ENCODE data around the gene SPATS2L.

DNA sequence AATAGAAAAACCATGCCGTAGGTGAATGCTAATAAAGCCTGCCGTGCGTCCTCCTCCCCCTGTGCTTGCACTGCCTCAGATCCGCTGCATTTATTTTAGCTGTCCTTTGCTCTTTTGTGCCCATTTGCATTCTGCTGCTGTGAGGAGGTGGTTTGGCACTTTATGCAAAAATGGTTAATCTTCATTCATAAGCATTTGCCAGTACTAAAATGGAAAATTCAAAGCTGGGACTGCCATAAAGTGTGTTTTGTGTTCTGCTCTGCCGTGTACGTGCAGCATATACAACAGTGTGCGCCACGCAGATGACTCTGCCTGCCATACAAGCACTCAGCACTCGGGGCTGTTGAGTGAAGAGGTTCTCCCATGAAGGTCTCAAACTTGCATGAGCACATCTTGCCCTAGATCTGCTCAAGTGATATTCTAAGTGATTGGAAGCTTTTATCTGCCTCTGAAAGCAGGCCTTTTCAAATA is 73.6 kb downstream of the SPATS2L start:
- no peak for TF ChIP-seq CTCF (conservative IDR thresholded peaks at IDR 0.05; ENCODE audit: low read length)
- no peak for TF ChIP-seq EZH2phosphoT487 (IDR thresholded peaks at IDR 0.05; ENCODE audit: borderline replicate concordance)

Measured in Loucy (cell line).